LNCAP (cell line): ENCODE measurements around the gene CAMK2N1.

ENCODE experiments used
- CTCF ChIP-seq: fragments of 450-650 bp; IDR thresholded peaks from 2 replicates; pipeline ENCODE4 v1.5.1; 2017; ENCODE audit warnings: mild to moderate bottlenecking

CAMK2N1 gene

GRCh38 chr1:20485527-20486456 lies at the start of gene CAMK2N1:
CAMK2N1 (minus strand) TSS chr1:20486210; CDS start chr1:20485379, 831 bp downstream.
- no peak for TF ChIP-seq CTCF

GRCh38 chr1:20534659-20535417 lies 48.8 kb upstream of the CAMK2N1 start:
- no peak for TF ChIP-seq CTCF

GRCh38 chr1:20533635-20534034 lies 47.6 kb upstream of the CAMK2N1 start:
- TF ChIP-seq CTCF = no peak

DNA sequence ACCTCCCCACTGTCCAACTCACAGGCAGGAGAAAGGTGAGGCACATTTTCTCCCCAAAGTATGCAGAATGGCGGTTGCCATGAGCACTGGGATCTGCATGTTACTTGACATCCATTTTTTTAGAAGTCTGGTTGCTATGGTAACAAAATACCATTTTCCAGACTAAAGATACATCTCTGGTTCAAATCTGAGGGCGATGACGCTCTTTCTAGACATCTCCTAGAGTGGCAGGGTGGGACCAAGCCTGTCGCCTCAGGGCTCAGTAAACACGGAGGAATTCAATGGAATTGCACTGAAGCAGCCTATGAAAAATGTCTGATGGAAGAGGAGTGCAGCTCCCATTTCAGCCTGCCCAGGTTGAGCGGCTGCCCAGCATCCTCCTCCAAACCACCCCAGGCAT lies 44.9 kb upstream of the CAMK2N1 start:
- TF ChIP-seq CTCF = no peak

DNA sequence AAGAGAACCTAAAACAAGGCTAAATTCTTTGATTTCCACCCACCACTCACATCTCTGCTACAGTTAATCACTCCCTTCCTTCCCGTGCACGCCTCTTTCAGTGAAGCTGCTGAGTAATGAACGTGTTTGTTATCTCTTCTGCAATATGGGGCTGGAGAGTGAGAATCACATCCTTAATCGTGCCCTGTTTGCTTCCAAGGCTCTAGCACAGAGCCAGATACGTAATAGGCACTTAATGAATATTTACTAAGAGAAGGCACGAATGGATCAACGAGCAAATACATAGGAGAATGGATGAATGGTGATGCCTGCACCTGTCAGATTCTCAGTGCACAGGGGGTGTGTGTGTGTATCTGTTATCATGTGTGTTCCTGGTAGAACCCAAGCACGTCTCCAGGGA lies 44.3 kb upstream of the CAMK2N1 start:
- TF ChIP-seq CTCF = no peak

GRCh38 chr1:20528221-20528620 lies 42.2 kb upstream of the CAMK2N1 start:
- TF ChIP-seq CTCF = no peak

DNA sequence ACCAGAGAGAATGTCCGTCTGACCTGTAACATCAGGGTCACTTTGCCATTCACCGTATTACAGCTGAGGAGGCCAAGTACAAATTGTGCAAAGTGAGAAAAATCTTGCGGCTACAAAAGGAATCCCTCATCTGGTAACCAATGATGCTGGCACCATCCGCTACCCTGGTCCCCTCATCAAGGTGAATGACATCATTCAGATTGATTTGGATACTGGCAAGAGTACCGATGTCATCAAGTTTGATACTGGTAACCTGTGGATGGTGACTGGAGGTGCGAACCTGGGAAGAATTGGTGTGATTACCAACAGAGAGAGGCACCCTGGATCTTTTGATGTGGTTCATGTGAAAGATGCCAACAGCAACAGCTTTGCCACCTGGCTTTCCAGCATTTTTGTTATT lies 40.3 kb upstream of the CAMK2N1 start:
- TF ChIP-seq CTCF = no peak
